NB4 (cell line): ENCODE results near the gene HK3.

Source experiments
- DNase-seq: peaks from one replicate; pipeline ENCODE4 v3.0.0; 2010; ENCODE audit warnings: low read depth
- H3K4me3 ChIP-seq: one replicate; pipeline ENCODE4 v1.5.1; 2011; ENCODE audit warnings: mild to moderate bottlenecking, low read depth, low read length, moderate library complexity
- MYC ChIP-seq: IDR thresholded peaks from 2 replicates; pipeline ENCODE4 v1.6.1; 2011; ENCODE audit warnings: low read depth, low read length
- POLR2A ChIP-seq: IDR thresholded peaks from 2 replicates; pipeline ENCODE4 v1.6.1; 2011; ENCODE audit warnings: mild to moderate bottlenecking; ENCODE audit not compliant: insufficient read length; ENCODE audit errors: extremely low read depth
- TF ChIP-seq, protein P1 (sequence below): IDR thresholded peaks from one replicate; pipeline ENCODE4 v1.5.1; 2012; ENCODE audit warnings: low read depth, low read length
- TF ChIP-seq, protein P2 (sequence below): IDR thresholded peaks from 2 replicates; pipeline ENCODE4 v1.6.1; 2011; ENCODE audit warnings: low read depth, low read length

Gene HK3

GRCh38 chr5:176863765-176864098 is 35.4 kb downstream of the HK3 start:
- no peak for TF ChIP-seq MYC
- no peak for TF ChIP-seq POLR2A
- TF ChIP-seq, protein P1, sequence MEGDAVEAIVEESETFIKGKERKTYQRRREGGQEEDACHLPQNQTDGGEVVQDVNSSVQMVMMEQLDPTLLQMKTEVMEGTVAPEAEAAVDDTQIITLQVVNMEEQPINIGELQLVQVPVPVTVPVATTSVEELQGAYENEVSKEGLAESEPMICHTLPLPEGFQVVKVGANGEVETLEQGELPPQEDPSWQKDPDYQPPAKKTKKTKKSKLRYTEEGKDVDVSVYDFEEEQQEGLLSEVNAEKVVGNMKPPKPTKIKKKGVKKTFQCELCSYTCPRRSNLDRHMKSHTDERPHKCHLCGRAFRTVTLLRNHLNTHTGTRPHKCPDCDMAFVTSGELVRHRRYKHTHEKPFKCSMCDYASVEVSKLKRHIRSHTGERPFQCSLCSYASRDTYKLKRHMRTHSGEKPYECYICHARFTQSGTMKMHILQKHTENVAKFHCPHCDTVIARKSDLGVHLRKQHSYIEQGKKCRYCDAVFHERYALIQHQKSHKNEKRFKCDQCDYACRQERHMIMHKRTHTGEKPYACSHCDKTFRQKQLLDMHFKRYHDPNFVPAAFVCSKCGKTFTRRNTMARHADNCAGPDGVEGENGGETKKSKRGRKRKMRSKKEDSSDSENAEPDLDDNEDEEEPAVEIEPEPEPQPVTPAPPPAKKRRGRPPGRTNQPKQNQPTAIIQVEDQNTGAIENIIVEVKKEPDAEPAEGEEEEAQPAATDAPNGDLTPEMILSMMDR = no peak
- TF ChIP-seq, protein P2, sequence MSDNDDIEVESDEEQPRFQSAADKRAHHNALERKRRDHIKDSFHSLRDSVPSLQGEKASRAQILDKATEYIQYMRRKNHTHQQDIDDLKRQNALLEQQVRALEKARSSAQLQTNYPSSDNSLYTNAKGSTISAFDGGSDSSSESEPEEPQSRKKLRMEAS = no peak
- no peak overlapping the region for H3K4me3 ChIP-seq
- DNase-seq = no peak

- TF ChIP-seq, protein P2 = no peak
- DNase-seq = peak; percentile 37
Observed at GRCh38 chr5:176863041-176863764, 35.9 kb downstream of the HK3 start.

GRCh38 chr5:176862330-176862995 is 36.7 kb downstream of the HK3 start:
- TF ChIP-seq, protein P1 = no peak
- TF ChIP-seq, protein P2 = no peak
- no peak for TF ChIP-seq MYC
- TF ChIP-seq POLR2A = no peak
- no peak for DNase-seq
- no peak overlapping the region for H3K4me3 ChIP-seq

More at GRCh38 chr5:176863041-176863764, 35.9 kb downstream of the HK3 start:
- no peak overlapping the region for H3K4me3 ChIP-seq

DNA sequence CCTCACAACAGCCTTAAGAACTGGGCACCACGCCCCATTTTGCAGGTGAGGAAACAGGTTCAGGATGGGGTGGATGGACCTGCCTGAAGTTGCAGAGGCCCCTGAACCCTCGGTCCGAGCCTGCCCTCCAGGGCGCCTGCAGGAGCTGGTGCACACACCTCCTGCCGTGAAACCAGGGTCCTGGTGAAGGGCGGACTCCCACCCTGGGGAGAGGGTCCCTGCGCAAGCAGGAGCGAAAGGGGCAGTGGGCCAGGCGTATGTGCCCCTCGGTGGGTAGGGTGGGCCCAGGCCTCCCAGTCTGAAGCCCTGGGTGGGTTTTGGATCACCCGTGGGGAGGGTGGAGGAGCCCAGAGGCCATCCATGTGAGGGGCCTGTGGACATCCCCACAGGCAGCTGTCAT is 37.9 kb downstream of the HK3 start:
- DNase-seq = no peak
- no peak overlapping the region for H3K4me3 ChIP-seq
- TF ChIP-seq, protein P1 = no peak
- TF ChIP-seq, protein P2 = no peak
- TF ChIP-seq MYC = no peak
- no peak for TF ChIP-seq POLR2A

DNA sequence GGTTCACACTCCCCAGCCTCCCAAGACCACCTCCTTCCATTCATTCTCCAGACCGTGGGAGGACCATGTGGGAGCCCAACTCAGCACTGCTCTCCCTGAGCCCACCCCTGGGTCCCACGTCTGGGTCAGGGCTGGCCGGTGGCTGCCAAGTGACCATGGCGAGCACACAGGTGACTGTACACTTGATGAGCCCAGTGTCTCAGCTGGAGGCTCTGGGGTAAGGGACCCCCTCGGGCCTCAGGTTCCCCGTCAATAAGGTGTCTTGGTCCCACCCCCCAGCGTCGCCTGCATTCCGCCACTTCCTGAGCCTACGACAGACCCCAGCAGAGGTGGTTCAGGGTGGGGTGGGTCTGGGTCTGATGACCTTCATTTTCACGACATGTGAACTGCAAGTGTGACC is 38.8 kb downstream of the HK3 start:
- no peak for DNase-seq
- no peak for TF ChIP-seq POLR2A
- TF ChIP-seq, protein P1 = no peak
- TF ChIP-seq, protein P2 = no peak
- H3K4me3 ChIP-seq = no peak overlapping the region

DNA sequence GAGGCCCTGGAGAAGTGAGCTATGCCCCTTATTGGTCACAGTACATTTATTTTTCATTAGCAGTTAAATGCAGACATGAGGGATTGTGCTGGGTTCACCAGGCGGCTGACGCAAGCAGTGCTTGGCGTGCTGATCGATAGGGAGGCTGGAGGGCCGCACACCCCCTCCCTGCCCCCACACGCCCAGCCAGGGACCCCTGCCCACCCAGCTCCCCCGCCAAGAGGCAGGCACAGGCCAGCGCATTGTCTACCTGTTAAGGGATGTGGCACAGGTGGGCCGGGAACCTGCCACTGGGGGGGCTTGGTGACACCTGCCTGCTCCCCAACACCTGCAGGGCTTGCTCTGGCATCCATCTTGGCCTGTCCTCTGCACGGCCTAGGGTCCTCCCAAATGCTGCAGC is 39.2 kb downstream of the HK3 start:
- no peak overlapping the region for H3K4me3 ChIP-seq
- TF ChIP-seq, protein P2 = no peak
- TF ChIP-seq POLR2A = no peak
- TF ChIP-seq, protein P1 = no peak
- TF ChIP-seq MYC = no peak
- DNase-seq = no peak
